ENCODE data around the gene CTSL.
"Not testable (repeated sequence)": the region's sequence is repeated elsewhere in the genome, so short reads cannot be mapped to it uniquely, and the experiment has no call there.

DNA sequence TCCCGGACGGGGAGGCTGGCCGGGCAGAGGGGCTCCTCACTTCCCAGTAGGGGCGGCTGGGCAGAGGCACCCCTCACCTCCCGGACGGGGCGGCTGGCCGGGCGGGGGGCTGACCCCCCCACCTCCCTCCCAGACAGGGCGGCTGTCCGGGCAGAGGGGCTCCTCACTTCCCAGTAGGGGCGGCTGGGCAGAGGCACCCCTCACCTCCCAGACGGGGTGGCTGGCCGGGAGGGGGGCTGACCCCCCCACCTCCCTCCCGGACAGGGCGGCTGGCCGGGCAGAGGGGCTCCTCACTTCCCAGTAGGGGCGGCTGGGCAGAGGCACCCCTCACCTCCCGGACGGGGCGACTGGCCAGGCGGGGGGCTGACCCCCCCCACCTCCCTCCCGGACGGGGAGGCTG lies 32.4 kb downstream of the CTSL start:
- TF ChIP-seq CTCF (conservative IDR thresholded peaks at IDR 0.05 in 1 of 2, IDR thresholded peaks at IDR 0.05 in 1 of 2; ENCODE audit: low read depth in 1 of 2, low read length in 2 of 2); EZH2 (IDR thresholded peaks at IDR 0.05; ENCODE audit: low read length, missing control alignments): not testable (repeated sequence)

Data from fibroblast of lung (primary cell).